MV-4-11 (cell line): ENCODE measurements around the gene HELZ.
"Not testable (repeated sequence)": the region's sequence is repeated elsewhere in the genome, so short reads cannot be mapped to it uniquely, and the experiment has no call there.

Source experiments
- DNase-seq: peaks from one replicate; lab custom pipeline; 2025; lab: John Stamatoyannopoulos, UW

The HELZ gene

DNA sequence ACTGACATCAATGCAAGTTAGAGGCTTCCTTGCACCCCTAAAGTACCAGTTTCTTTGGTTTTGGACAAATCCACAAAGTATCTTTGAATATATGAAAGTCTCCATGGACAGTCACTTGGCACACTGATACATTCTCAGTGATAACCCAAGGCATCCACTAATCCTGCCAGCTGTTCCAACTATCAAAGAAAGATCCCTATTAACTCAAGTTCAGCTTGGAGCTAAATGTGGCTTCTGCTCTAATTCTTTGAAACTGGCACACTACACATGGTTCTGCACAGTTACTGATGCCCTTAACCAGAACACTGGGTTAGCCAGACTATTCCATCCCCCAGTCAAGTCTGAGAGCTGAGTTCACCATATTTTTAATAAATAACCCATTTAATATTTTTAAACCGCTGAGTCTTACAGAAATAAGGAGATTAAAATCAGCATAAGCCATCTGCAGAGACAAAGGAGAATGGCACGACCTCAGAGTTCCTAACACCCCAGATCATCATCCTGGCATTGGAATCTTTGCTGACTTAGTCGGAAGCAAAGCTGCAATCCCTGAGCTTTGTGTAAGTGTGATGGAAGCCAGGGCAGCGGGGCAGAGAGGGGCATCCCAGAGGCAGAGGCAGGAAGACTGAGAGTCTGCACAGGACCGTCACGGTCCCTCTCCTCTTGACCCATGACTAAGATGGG, 194.4 kb downstream of the HELZ start:
- no peak for DNase-seq

DNA sequence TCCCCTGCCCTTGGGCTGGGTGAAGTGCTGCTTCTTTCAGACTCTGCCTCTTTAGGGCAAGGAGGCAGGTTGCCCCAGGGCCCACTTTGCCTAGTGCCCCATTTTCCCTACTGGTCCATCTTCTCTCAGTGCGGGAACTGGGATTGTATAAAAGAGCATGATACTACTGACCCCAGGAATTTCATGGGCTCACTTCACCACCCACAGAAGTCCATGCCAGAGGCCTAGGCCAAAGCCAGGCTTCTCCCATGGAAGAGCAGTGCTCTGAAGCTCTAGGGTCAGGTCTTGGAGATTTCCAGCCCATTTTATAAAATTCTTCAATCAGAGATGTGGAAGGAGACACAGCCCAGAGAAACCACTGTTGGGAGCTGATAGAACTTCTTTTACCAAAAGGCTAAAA, 194.9 kb downstream of the HELZ start:
- DNase-seq = no peak

DNA sequence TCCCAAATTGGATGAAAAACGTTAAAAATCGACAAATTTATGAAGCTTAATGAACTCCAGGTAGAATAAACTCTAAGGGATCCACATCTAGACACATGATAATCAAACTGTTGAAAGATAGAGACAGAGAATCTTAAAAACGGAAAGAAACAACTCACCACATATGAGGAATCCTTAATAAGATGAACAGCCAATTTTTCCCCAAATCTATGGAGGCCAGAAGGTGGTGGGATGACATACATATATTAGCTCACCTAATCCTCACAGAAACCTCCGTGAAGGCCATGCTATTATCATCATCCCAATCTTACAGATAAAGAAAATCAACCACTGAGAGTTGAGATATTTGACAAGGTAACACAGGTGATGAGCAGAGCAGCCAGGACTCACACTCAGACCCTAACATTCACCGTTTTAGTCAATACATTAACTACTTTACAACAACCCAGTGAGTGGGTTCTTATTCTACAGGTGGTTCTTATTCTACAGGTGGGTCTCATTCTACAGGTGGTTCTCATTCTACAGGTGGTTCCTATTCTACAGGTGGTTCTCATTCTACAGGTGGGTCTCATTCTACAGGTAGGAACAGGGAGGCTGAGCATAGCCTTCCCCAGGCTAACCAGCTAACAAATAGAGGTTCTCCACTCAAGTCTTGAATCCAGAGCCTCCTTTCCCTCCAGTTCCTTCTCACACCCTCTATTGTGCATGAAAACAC, 195.8 kb downstream of the HELZ start:
- no peak for DNase-seq

DNA sequence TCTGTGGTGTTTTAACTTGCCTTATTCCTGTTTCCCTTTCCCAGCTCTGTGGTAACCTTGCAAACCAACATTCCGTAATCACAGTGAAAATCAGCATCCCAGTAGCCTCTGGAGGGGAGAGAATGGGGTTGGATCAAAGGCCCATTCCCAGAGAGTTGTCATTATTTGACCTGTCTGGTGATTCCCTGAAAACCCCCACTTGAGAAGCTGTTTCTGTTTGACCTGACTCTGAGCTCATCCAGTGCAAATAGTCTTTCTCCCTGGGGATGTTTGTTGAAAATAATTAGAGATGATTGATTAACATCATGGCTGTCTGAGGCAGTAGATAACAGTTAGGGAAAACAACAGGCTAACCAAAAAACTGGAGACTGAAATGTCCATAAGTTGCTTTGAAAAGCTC, 197.6 kb downstream of the HELZ start:
- DNase-seq = no peak

DNA sequence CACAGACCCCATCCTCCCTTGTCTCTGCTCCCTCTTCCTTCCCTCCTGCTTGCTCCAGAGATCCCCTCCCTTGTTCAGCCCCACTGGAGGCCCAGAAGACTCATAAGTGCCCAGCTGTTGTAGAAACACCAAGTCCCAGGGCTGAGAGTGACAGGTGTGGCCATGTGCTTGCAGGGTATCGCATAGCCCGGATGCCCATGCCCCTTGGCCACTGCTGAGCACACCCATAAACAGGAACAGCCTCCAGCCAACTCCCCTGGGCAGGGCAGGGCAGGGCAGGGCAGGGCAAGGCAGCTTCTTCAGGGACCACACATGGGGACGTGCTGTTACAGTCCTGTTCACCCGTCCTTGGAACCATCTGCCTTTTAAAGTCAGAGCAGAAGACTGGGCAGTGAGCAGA, 198.6 kb downstream of the HELZ start:
- no peak for DNase-seq

DNA sequence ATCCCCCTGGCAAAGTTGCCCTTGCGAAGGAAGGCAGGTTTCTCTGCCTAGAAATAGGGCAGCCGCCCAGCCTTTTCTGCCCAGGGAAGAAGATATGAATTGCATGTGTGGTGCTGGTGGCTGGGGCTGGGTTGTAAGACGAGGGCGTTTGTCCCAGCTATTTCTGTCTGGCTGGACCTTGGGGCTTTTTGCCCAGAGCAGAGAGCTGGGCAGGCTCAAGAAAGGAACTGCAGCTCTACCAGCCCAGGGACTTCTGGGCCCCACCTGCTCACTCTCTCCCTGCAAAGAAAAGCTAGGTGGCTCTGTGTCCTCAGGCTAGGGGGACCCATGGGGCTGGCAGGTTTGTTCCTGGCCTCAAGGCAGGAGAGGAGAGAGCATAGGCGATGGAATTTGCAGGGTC, 200.1 kb downstream of the HELZ start:
- no peak for DNase-seq

DNA sequence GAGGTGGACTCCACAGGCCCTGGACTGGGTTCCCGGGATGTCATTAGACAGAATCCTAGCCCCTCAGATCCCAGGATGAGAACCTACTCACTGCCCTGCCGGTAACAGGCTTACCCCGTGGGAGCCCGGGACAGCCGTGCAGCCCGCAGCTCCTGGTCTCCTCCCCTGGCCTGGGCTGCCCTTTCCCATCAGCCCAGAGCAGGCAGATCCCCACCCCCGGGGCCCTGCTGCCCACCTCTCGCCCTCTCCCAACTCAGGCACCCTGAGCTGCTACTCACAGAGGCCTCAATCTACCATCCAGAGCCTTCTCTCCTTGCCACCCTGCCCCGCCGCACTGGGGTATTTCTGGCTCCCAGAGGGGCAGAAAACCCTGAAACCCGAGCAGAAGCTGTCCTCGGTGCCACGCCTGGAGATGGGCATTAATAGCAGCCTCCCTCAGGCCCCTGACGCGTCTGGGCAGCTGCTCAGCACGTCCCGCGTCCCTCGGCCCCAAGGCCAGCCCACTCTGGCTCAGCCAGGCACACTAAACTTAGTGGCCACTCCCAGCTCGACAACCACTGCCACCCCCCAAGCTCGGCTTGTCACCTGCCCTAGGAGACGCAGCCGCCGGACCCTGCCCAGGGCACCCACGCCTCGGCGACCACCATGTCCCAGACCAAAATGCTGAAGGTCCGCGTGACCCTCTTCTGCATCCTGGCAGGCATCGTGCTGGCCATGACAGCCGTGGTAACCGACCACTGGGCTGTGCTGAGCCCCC, 200.8 kb downstream of the HELZ start, which contains the start of gene CACNG1:
TSS of gene CACNG1 (plus strand) at position 539 of the 757 bp plus-strand sequence. CDS start at position 646, 107 bp downstream.
- DNase-seq = no peak

DNA sequence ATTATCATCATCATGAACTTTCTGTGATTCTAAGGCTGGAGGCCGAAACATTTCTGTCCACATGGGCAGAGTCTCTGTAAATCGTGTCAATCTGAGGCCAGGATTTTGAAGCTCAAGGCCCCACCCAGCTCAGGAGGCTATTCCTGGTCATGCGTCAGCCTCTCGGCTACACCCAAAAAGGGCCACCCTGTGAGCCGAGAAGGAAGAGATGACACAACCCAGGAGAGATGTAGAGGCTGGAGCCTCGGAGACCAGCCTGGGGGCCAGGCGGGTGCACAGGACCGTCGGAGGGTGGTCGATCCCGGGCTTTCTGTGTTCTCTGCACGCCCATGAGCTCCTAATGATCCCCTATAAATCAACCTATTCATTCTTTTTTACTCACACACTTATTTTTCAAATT, 201.7 kb downstream of the HELZ start:
- no peak for DNase-seq

DNA sequence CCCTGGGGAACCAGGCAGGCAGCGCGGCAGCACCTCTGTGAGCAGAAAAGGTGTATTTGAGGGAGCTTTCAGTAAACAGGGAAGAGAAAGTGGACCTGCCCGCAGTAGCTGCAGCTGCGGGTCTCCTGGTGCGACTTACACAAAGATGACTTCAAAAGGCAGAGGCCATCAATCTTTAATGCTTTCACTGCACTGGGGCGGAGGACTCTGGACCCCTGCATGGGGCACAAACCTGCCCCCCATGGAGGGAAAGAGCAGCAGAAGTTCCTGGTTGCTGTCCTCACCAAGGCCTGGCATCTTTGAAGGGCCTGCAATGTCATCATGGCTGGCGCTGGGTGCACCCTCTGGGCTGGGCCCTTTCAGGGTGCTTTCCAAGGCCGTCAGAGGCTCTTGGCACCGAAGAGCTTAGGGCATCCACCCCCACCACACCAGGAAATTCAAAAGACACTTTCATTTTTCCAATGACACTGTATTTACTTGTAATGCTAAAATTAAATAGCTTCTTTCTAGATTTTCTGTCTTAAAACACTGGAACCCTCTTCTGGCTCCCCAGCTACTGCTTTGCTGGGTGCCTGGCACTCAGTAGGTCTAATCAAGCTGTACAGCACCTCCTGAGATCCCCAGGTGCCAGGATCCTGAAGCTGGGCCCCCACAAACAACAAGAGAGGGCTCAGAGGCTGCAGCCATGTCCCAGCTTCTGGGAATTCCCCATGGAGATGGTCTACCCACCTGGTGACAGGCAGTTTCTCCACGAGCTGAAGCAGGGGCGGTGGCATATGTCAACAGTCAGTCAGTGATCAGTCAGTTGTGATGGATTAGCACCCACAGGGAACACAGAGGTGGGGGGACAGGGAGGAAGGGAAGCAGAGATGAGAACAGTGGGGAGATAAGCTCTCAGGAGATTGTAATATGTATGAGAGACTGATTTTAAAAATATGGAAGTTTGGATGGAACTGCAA, 202.8 kb downstream of the HELZ start:
- no peak for DNase-seq

DNA sequence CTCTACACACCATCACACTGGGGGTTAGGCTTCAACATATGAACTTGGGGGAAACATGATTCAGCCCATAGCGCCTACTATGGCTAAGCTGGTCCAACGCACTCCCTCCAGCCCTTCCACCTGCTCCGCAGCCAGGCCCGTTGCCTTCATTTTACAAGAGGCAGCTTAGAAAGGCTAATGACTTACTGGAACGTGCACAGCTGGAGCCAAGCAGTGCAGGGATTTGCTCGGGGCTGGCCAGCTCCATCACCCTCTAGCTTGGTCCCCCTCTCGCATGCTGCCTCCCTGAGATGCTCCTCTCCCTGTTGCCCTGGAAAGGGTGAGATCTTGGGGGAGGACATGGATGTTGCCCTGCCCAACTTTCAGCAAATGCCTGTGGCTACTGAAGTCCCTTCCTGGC, 203.5 kb downstream of the HELZ start:
- DNase-seq = no peak

DNA sequence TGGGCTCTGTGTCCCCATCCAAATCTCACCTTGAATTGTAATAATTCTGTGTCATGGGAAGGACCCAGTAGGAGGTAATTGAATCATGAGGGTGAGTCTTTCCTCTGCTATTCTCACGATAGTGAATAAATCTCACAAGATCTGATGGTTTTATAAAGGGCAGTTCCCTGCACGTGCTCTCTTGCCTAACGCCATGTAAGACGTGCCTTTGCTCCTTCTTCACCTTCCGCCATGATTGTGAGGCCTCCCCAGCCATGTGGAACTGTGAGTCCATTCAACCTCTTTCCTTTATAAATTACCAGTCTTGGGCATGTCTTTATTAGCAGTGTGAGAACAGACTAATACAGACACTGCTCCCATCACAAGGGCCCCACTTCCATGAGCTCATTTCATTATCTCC, 203.9 kb downstream of the HELZ start:
- not testable (repeated sequence) for DNase-seq

DNA sequence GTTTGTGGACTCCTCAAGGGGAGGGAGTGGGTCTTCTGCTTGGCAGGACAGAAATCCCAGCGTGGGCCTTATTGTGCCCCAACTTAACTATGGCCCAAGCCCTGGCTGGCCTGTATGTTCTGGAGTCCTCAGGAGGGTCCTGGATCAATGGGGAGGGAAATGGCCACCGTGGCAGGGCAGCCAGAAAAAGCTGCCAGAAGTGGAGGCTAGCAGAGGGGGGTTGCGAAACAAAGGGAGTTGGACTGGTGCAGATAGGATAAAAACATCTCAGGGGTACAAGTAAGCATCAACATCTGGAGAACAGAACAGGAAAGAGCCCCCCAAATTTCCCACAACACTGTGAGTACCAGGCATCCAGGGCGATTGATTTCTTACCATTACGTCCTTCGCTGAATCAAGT, 204.3 kb downstream of the HELZ start:
- no peak for DNase-seq

DNA sequence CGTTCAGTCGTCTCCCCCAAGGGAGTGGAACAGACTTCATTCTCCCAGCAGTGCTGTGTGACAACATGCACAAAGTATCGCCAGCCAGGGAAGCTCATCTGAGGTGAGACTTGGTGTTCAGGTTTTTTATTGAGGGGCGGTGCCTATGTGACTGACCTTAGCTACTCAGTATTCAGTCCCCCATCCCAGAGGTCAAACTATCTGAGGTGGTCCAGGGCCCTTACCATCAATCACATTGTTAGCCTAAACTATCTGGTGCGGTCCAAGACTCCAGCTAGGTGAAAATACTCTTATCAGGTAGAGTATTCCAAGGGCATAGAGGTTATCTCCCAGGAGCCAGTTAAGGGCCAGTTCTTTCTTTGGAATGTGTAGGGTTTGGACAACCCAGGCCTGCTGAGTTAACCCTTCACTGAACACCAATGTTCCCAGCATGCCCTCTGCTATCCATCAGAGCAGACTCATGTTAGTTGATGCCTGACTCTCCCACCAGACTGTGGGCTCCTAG, 206.1 kb downstream of the HELZ start:
- no peak for DNase-seq

DNA sequence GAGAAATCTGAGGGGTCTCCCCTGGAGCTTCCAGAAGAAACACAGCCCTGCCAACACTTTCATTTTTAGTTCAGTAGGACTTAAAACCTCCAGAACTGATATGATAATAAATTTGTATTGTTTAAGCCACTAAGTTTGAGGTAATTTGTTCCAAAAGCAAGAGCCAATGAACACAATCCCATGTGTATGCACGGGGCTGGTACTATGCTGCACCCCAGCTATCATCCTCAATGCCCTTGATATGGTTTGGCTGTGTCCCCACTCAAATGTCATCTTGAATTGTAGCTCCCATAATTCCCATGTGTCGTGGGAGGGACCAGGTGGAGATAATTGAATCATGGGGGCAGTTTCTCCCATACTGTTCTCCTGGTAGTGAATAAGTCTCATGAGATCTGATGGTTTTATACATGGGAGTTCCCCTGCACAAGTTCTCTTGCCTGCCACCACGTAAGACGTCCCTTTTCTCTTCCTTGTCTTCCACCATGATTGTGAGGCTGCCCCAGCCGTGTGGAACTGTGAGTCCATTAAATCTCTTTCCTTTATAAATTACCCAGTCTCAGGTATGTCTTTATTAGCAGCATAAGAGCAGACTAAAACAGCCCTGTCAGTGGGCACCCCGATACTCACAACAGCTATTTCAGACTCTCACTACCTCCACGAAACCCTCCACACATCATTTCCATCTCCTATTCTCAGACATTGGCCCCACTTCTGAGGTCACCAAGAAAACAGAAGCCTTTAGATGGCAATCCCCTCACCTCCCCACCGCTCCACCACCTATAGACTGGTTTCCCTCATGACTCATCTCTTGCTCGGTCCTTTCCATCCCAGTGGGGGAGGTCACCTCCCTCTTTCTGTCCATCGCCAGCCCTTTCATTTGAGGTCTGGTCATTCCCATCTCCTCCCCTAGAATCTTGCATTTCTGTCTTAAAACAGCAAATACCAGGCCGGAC, 209.6 kb downstream of the HELZ start:
- DNase-seq = no peak

DNA sequence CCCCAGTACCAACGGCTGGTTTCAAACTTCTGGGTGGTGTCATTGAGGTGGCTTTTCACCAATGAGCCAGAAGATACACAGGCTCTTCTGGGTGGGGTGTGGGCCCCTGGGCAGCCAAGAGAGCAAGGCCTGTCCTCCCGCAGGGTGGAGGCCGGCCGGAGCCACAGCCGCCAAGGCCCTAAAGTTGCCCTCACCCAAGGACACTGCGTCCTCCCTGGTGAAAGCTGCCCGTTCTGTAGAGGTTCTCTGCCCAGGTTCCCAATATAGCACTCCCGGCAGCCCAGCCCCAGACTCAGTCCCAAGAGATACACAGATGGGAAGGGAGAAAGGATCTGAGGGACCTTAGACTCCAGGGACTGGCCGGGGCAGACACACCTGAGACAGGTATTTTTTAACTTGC, 211.4 kb downstream of the HELZ start:
- no peak for DNase-seq

DNA sequence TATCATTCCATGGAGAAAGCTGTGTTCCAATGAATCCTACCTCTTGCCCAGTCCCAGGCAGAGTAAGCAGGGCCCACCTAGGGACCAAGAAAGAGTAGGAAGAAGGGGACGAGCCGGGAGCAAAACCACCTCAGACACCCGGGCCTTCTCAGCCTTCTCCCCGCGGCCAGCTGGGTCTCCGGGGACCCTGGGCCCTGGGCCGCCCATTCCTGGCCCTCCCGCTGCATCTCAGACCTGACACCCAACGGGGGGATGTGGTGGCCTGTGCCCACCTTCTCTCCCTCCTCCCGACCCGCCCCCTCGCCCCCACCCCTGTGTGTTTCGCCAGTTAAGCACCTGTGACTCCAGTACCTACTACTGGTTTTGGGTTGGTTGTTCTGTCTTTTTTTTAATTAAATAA, 212.0 kb downstream of the HELZ start:
- no peak for DNase-seq

DNA sequence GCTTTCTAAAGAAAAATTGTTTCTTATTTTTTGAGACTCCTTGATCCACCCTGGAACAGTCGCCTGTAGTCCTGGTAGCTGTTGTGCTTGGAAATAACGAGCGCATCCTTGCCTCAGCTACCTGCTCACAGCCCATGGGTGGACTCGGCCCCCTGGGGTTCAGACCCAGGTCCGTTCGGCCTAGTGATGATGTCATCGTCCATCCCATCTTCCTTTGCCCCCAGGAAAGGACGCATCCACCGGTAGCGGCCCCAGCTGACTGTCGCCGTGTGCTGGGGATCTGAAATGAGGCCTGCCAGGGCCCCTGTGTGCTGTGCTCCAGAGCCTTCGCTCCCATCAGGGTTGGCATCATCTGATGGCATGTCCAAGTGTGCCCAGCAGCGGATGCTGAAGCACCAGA, 212.6 kb downstream of the HELZ start:
- no peak for DNase-seq

DNA sequence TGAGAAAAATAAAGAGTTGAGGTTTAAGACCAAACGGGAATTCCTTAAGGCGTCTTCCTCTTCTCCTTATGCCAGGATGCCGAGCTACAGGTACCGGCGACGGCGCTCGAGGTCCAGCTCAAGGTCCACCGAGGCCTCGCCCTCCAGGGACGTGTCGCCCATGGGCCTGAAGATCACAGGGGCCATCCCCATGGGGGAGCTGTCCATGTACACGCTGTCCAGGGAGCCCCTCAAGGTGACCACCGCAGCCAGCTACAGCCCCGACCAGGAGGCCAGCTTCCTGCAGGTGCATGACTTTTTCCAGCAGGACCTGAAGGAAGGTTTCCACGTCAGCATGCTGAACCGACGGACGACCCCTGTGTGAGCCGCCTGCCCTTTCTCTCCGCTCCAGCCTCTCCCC, 214.4 kb downstream of the HELZ start:
- no peak for DNase-seq

DNA sequence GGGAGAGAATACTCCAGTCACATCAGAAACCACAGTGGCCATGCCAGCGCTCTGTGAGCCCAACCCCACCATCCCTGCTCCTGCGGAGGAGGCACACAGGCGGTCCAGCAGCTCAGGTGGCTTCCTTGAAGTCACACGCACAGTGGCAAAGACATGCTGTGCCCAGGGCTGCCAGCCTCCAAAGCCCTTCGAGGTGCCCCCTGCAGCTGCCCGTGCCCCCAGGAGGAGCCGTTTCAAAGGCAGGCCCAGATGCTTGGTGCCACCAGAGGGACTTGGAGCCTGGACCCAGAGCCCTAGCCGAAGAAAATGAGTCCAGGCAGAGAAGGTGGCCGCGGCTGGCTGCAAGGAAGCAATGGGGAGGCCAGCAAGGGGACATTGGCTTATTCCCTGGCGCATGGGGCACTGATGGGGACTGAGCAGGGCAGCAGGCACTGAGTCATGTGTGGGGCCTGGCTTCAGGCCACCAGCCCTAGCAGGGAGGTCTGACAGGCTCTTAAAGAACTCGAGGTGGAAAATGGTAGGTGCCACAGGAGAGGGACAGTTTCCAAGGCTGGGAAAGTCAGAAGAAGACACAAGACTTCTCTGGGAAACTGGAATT, 217.9 kb downstream of the HELZ start:
- no peak for DNase-seq

DNA sequence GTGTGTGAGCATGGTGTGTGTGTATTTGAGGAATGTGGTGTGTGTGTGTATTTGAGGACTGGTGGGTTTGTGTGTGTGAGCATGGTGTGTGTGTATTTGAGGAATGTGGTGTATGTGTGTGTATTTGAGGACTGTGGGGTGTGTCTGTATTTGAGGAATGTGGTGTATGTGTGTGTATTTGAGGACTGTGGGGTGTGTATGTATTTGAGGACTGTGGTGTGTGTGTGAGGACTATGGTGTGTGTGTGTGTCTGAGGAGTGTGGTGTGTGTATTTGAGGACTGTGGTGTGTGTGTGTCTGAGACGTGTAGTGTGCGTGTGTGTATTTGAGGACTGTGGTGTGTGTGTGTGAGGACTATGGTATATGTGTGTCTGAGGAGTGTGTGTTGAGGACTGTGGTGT, 218.7 kb downstream of the HELZ start:
- no peak for DNase-seq
